H1 (cell line): Measurements from ENCODE around the gene RNF220. TPM values are rescaled to one million over a fixed set of nuclear protein-coding genes. Genes with fewer than 3 reads are reported as not detected.

ENCODE experiments used
- CTCF ChIA-PET: fragments of 300-600 bp; sonication (Branson Sonifier 250); formaldehyde crosslinking; loops from one replicate; lab custom pipeline; 2021; ENCODE audit not compliant: partially characterized antibody; lab: Charles Lee
- POLR2A ChIA-PET: fragments of 300-600 bp; sonication (Branson Sonifier 250); formaldehyde crosslinking; loops from one replicate; lab custom pipeline; 2021; ENCODE audit warnings: inconsistent platforms; ENCODE audit not compliant: partially characterized antibody; lab: Charles Lee
- DNase-seq, 2 experiments: peaks; one replicate each; pipeline versions ENCODE4 v3.0.0 to v3.0.0-alpha.2; 2010 to 2022; ENCODE audit warnings: low spot score in 2 of 2, low read depth in 1 of 2, mixed read lengths in 1 of 2
- FAIRE-seq: peaks from 2 replicates; lab custom pipeline; 2011; peaks lifted over from hg19 to GRCh38; lab: Jason Lieb, UNC
- H2AFZ ChIP-seq: 2 replicates; pipeline ENCODE4 v1.8.1; 2012; ENCODE audit warnings: low read length, inconsistent platforms
- H2AK5ac ChIP-seq: 2 replicates; pipeline ENCODE4 v1.6.1; 2013; ENCODE audit warnings: low read depth, low read length
- H2BK120ac ChIP-seq: replicated peaks from 2 replicates; pipeline ENCODE3; 2013; ENCODE audit warnings: low read depth, low read length, inconsistent platforms
- H2BK12ac ChIP-seq: 2 replicates; pipeline ENCODE4 v1.6.1; 2013; ENCODE audit warnings: low read depth, low read length
- H2BK15ac ChIP-seq: 2 replicates; pipeline ENCODE4 v1.6.1; 2013; ENCODE audit warnings: low read length
- H2BK20ac ChIP-seq: 2 replicates; pipeline ENCODE4 v1.6.1; 2013; ENCODE audit warnings: low read length
- H2BK5ac ChIP-seq: 2 replicates; pipeline ENCODE4 v1.6.1; 2013; ENCODE audit warnings: low read depth, low read length
- H3K14ac ChIP-seq: 2 replicates; pipeline ENCODE4 v1.6.1; 2013; ENCODE audit warnings: inconsistent platforms; ENCODE audit not compliant: insufficient read length
- H3K18ac ChIP-seq: 2 replicates; pipeline ENCODE4 v1.6.1; 2013; ENCODE audit warnings: low read length; ENCODE audit errors: extremely low read depth
- H3K23ac ChIP-seq: 2 replicates; pipeline ENCODE4 v1.6.1; 2013; ENCODE audit warnings: inconsistent platforms; ENCODE audit not compliant: insufficient read length
- H3K23me2 ChIP-seq: 2 replicates; pipeline ENCODE4 v1.6.1; 2013; ENCODE audit warnings: low read depth, low read length
- H3K27ac ChIP-seq: 2 replicates; pipeline ENCODE4 v1.6.1; 2011; ENCODE audit warnings: low read depth, low read length, inconsistent platforms
- H3K27me3 ChIP-seq, 4 experiments: replicated peaks in 1 of 4; 1 replicate in 1 of 4; 2 replicates in 3 of 4; pipeline versions ENCODE4 v1.6.1 to v1.8.1; 2011 to 2013; ENCODE audit warnings: low read length in 3 of 4, mild to moderate bottlenecking in 3 of 4, inconsistent platforms in 2 of 4, mixed read lengths in 2 of 4, moderate library complexity in 1 of 4; ENCODE audit not compliant: control insufficient read depth in 3 of 4, insufficient read depth in 3 of 4; ENCODE audit errors: extremely low read depth in 1 of 4
- H3K36me3 ChIP-seq, 4 experiments: 2 replicates each; pipeline versions ENCODE4 v1.6.1 to v1.8.1; 2011 to 2013; ENCODE audit warnings: mild to moderate bottlenecking in 4 of 4, low read length in 3 of 4, moderate library complexity in 2 of 4, control low read depth in 1 of 4, inconsistent platforms in 1 of 4; ENCODE audit not compliant: insufficient read depth in 4 of 4, control insufficient read depth in 2 of 4
- H3K4ac ChIP-seq: replicated peaks from 2 replicates; pipeline ENCODE3; 2013; ENCODE audit warnings: low read length, low read depth, mixed read lengths, inconsistent platforms; ENCODE audit not compliant: insufficient read length
- H3K4me1 ChIP-seq, 4 experiments: replicated peaks in 1 of 4; 1 replicate in 1 of 4; 2 replicates in 3 of 4; pipeline versions ENCODE4 v1.6.1 to v1.8.1; 2011 to 2013; ENCODE audit warnings: low read length in 3 of 4, inconsistent platforms in 2 of 4, mixed read lengths in 1 of 4; ENCODE audit not compliant: insufficient read depth in 4 of 4, control insufficient read depth in 3 of 4
- H3K4me2 ChIP-seq, 2 experiments: 2 replicates each; pipeline versions ENCODE4 v1.6.1 to v1.8.1; 2011 to 2013; ENCODE audit warnings: low read depth in 2 of 2, low read length in 2 of 2, control low read depth in 1 of 2, inconsistent platforms in 1 of 2, mild to moderate bottlenecking in 1 of 2; ENCODE audit not compliant: insufficient read depth in 1 of 2
- H3K4me3 ChIP-seq, 4 experiments: fragments of 200-600, 300-600 bp in 1 of 4; sonication (generic), shearing (Covaris generic), sonication (Bioruptor Twin) in 1 of 4; 2 replicates each; pipeline versions ENCODE4 v1.5.1 to v1.8.1; 2011 to 2016; ENCODE audit warnings: low read length in 4 of 4, low read depth in 3 of 4, control low read depth in 2 of 4, inconsistent platforms in 2 of 4, mild to moderate bottlenecking in 2 of 4, mixed read lengths in 1 of 4, moderate library complexity in 1 of 4; ENCODE audit not compliant: insufficient read depth in 2 of 4; ENCODE audit errors: extremely low read depth in 1 of 4
- H3K56ac ChIP-seq: replicated peaks from 2 replicates; pipeline ENCODE3; 2013; ENCODE audit warnings: low read depth, mild to moderate bottlenecking, mixed read lengths, low read length, inconsistent platforms; ENCODE audit not compliant: insufficient read length
- H3K79me1 ChIP-seq: 2 replicates; pipeline ENCODE4 v1.6.1; 2013; ENCODE audit warnings: low read depth, low read length, control low read depth
- H3K79me2 ChIP-seq, 2 experiments: 2 replicates each; pipeline versions ENCODE4 v1.6.1 to v1.8.1; 2012 to 2013; ENCODE audit warnings: low read length in 2 of 2, mild to moderate bottlenecking in 2 of 2, inconsistent platforms in 1 of 2; ENCODE audit not compliant: insufficient read depth in 2 of 2, control insufficient read depth in 1 of 2
- H3K9ac ChIP-seq, 4 experiments: replicated peaks in 1 of 4; 1 replicate in 1 of 4; 2 replicates in 3 of 4; pipeline versions ENCODE4 v1.6.1 to v1.8.1; 2011 to 2013; ENCODE audit warnings: low read depth in 3 of 4, low read length in 3 of 4, control low read depth in 2 of 4, mild to moderate bottlenecking in 2 of 4, moderate library complexity in 2 of 4, inconsistent platforms in 1 of 4; ENCODE audit errors: extremely low read depth in 1 of 4
- H3K9me3 ChIP-seq, 2 experiments: 2 replicates each; pipeline versions ENCODE4 v1.6.1 to v1.8.1; 2012 to 2013; ENCODE audit warnings: mild to moderate bottlenecking in 2 of 2, moderate library complexity in 2 of 2, control low read depth in 1 of 2, inconsistent platforms in 1 of 2, low read depth in 1 of 2, low read length in 1 of 2, mixed read lengths in 1 of 2; ENCODE audit not compliant: insufficient read depth in 2 of 2
- H4K20me1 ChIP-seq, 2 experiments: replicated peaks in 1 of 2; 2 replicates each; pipeline versions ENCODE3 to v1.8.1; 2011 to 2013; ENCODE audit warnings: inconsistent platforms in 2 of 2, low read length in 2 of 2, mild to moderate bottlenecking in 1 of 2; ENCODE audit not compliant: insufficient read depth in 2 of 2, control insufficient read depth in 1 of 2
- H4K5ac ChIP-seq: 2 replicates; pipeline ENCODE4 v1.6.1; 2013; ENCODE audit warnings: low read length, low read depth, mixed read lengths, inconsistent platforms; ENCODE audit not compliant: insufficient read length
- H4K8ac ChIP-seq: 2 replicates; pipeline ENCODE4 v1.8.0; 2013; ENCODE audit warnings: mild to moderate bottlenecking, moderate library complexity, low read length, inconsistent platforms; ENCODE audit not compliant: insufficient read depth; ENCODE audit errors: extremely low read depth
- H4K91ac ChIP-seq: replicated peaks from 2 replicates; pipeline ENCODE3; 2013; ENCODE audit warnings: low read length, mixed read lengths, inconsistent platforms; ENCODE audit not compliant: insufficient read length
- ASH2L ChIP-seq: fragments of 200-600, 300-600 bp; sonication (generic); IDR thresholded peaks from one replicate; pipeline ENCODE4 v1.7.1; 2017; ENCODE audit warnings: low read length
- BCL11A ChIP-seq, 2 experiments: IDR thresholded peaks; one replicate each; pipeline ENCODE4 v1.6.1; 2011; ENCODE audit warnings: low read depth in 2 of 2, low read length in 2 of 2, mild to moderate bottlenecking in 2 of 2
- EGR1 ChIP-seq: IDR thresholded peaks from 2 replicates; pipeline ENCODE4 v1.6.1; 2011; ENCODE audit warnings: low read depth, low read length, borderline replicate concordance
- JUND ChIP-seq: IDR thresholded peaks from 2 replicates; pipeline ENCODE4 v1.6.1; 2011; ENCODE audit warnings: mild to moderate bottlenecking, improper control_type of control experiment, low read length
- MAFK ChIP-seq: IDR thresholded peaks from 2 replicates; pipeline ENCODE4 v1.6.1; 2012; ENCODE audit warnings: low read depth, mild to moderate bottlenecking, improper control_type of control experiment, low read length
- NANOG ChIP-seq: IDR thresholded peaks from 2 replicates; pipeline ENCODE4 v1.6.1; 2011; ENCODE audit warnings: low read length, low read depth, mild to moderate bottlenecking, inconsistent platforms; ENCODE audit not compliant: insufficient read depth, poor library complexity, severe bottlenecking
- SP4 ChIP-seq: IDR thresholded peaks from 2 replicates; pipeline ENCODE4 v1.6.1; 2012; ENCODE audit warnings: low read length, inconsistent platforms
- SRF ChIP-seq: IDR thresholded peaks from 2 replicates; pipeline ENCODE4 v1.6.1; 2011; ENCODE audit warnings: mild to moderate bottlenecking, low read depth, low read length, moderate library complexity
- SUZ12 ChIP-seq: fragments of 200-600 bp; sonication (generic); IDR thresholded peaks from 2 replicates; pipeline ENCODE4 v1.6.1; 2012; ENCODE audit warnings: mild to moderate bottlenecking, inconsistent platforms, low read length, moderate library complexity, mixed read lengths
- YY1 ChIP-seq: IDR thresholded peaks from 2 replicates; pipeline ENCODE4 v1.6.1; 2011; ENCODE audit warnings: low read depth, mild to moderate bottlenecking, low read length
- WGBS, 2 experiments: shearing (Covaris generic) in 1 of 2; methylation state at CpG; one replicate each; pipeline versions ENCODE4 v1.1.6 to v1.1.7; 2013 to 2015; ENCODE audit warnings: low lambda C conversion rate in 2 of 2, mixed read lengths in 2 of 2, inconsistent platforms in 1 of 2, low coverage in 1 of 2, missing lambda C conversion rate in 1 of 2; ENCODE audit not compliant: insufficient replicate concordance in 2 of 2, insufficient coverage in 1 of 2, insufficient read length in 1 of 2; ENCODE audit errors: extremely low coverage in 1 of 2, missing lambda C conversion rate in 1 of 2; 5-methylcytosine and 5-hydroxymethylcytosine counted together
- polyA plus RNA-seq, 7 experiments: library from polyadenylated mRNA; depleted of rRNA in 3 of 7; stranded (reverse) in 5 of 7; unstranded in 2 of 7; fragments of >200 nt in 5 of 7; fragments of 200-250 nt in 2 of 7; gene quantifications; 1 replicate in 5 of 7; 2 replicates in 1 of 7; 4 replicates in 1 of 7; pipeline versions ENCODE4 v1.2.1 to v1.2.3, GENCODE V29; 2011 to 2013; ENCODE audit warnings: missing spikeins in 2 of 7, mixed read lengths in 2 of 7
- total RNA-seq: library from RNA; stranded (reverse); fragmentation: NEBNext Ultra II Directional; extraction: Animal tissue kit (Norgen Biotek cat#: 25700); gene quantifications from 2 replicates; pipeline ENCODE4 v1.2.1, GENCODE V29; 2021

The RNF220 gene
- total and polyA plus RNA-seq, 2 of the 8 experiments (the other 6 are each of a cell fraction or from before 2014, with no cell fraction given): 123 to 160 TPM

DNA sequence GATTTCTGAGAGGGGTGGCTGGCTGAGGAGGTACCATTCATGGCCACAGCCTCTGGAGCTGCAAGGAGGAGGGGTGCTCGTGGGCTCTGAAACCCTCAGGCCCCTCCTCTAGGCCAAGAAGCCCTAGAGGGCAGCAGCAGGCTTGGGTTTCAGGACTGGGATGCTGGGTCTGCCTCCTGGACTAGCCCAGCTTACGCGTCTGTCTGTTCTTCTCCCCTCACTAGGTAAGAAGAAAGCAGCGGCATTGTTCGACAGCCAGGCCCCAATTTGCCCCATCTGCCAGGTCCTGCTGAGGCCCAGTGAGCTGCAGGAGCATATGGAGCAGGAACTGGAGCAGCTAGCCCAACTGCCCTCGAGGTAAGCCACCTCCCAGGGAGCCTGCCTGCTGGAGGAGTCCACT is 208.9 kb downstream of the RNF220 start:
- Histone ChIP-seq H3K27me3 (peaks cover 0 to 4% (median 2%) of the 10 kb centered on the region in 4 experiments; a peak in 3 of 7 replicates), H3K23ac (no peak overlapping the region), H2BK120ac (no peak overlapping the region), H4K91ac (no peak overlapping the region), H2BK20ac (no peak overlapping the region), H3K27ac (no peak overlapping the region), H3K4me2 (no peak overlapping the region), H2AFZ (no peak overlapping the region), H3K18ac (no peak overlapping the region), H4K20me1 (peaks cover 0 to 10% of the 10 kb centered on the region in 2 experiments), H2BK15ac (no peak overlapping the region), H4K5ac (no peak overlapping the region), H3K23me2 (peaks cover 9% of the 10 kb centered on the region; the same call in 1 of the 2 replicates), H4K8ac (no peak overlapping the region), H3K79me1 (no peaks in the 10 kb centered on the region; the same call in 1 of the 2 replicates), H2BK12ac (no peak overlapping the region), H3K9ac (no peak overlapping the region), H3K9me3 (no peaks in the 10 kb centered on the region), H3K36me3 (peaks cover 0 to 4% (median under 1%) of the 10 kb centered on the region in 4 experiments; a peak in 1 of 8 replicates), H3K56ac (no peak overlapping the region), H2BK5ac (no peak overlapping the region), H3K4me1 (peaks cover 2 to 25% (median 17%) of the 10 kb centered on the region in 4 experiments), H3K79me2 (no peaks in the 10 kb centered on the region), H2AK5ac (no peak overlapping the region), H3K4ac (no peak overlapping the region), H3K14ac (no peak overlapping the region), H3K4me3 (no peak overlapping the region)
- no peak for FAIRE-seq
- 91% methylated on average over 6 of the region's 6 CpGs; no CpG with 5 or more reads in 1 of the 2 experiments for WGBS, 2 experiments
- TF ChIP-seq NANOG: no peak
- TF ChIP-seq ASH2L: no peak
- TF ChIP-seq SUZ12: no peak
- TF ChIP-seq JUND: no peak
- TF ChIP-seq BCL11A (IDR thresholded peaks at IDR 0.05; ENCODE audit: low read depth in 2 of 2, low read length in 2 of 2): no peak
- TF ChIP-seq YY1: no peak
- TF ChIP-seq MAFK: no peak
- TF ChIP-seq SP4: no peak
- TF ChIP-seq EGR1: no peak
- TF ChIP-seq SRF: no peak
- no peak for DNase-seq
- CTCF ChIA-PET: interaction anchor here (0.6 to 1.0 kb wide), 2 partner anchors 294 to 625 kb away, joined by 3 read pairs; no protein-coding TSS in a partner anchor
- POLR2A ChIA-PET: interaction anchor here (30.8 kb wide), 1 partner anchor 28 kb away, joined by 633 read pairs; no protein-coding TSS in a partner anchor
